IMR-90 (cell line): ENCODE results near the gene TRABD2A. TPM values are rescaled to one million over a fixed set of nuclear protein-coding genes. Genes with fewer than 3 reads are reported as not detected.
"Not testable (repeated sequence)": the region's sequence is repeated elsewhere in the genome, so short reads cannot be mapped to it uniquely, and the experiment has no call there.

Source experiments
- ATAC-seq: fragments of 200-7000 bp; cut with Tn5 transposase; 2 replicates; pipeline ENCODE4 v1.9.1; 2020; ENCODE audit warnings: low read depth, mild to moderate bottlenecking, moderate library complexity
- BruUV-seq: library from RNA; stranded (reverse); fragments of 400-500 nt; replicated peaks from 2 replicates; lab custom pipeline; 2021; lab: Mats Ljungman, UMichigan
- CTCF ChIA-PET: fragments of 300-600 bp; formaldehyde crosslinking; extraction: SDS; loops from one replicate; lab custom pipeline; 2021; ENCODE audit warnings: antibody characterized with exemption; lab: Yijun Ruan, JAX
- POLR2A ChIA-PET: fragments of 300-600 bp; sonication (Branson Sonifier 250); formaldehyde crosslinking; loops from one replicate; lab custom pipeline; 2022; ENCODE audit warnings: antibody characterized with exemption; ENCODE audit not compliant: unreplicated experiment; lab: Charles Lee
- DNase-seq: peaks from one replicate; pipeline ENCODE4 v3.0.0; 2013
- H2AFZ ChIP-seq: replicated peaks from 2 replicates; pipeline ENCODE3; 2013; ENCODE audit warnings: low read length, mild to moderate bottlenecking; ENCODE audit not compliant: poor library complexity
- H2AK5ac ChIP-seq: 2 replicates; pipeline ENCODE4 v1.6.1; 2013; ENCODE audit warnings: low read depth, low read length, inconsistent platforms
- H2AK9ac ChIP-seq: replicated peaks from 2 replicates; pipeline ENCODE3; 2013; ENCODE audit warnings: mild to moderate bottlenecking, low read depth, low read length, moderate library complexity; ENCODE audit not compliant: poor library complexity
- H2BK120ac ChIP-seq: 2 replicates; pipeline ENCODE4 v1.6.1; 2013; ENCODE audit warnings: low read depth, low read length, inconsistent platforms
- H2BK15ac ChIP-seq: 3 replicates; pipeline ENCODE4 v1.6.1; 2013; ENCODE audit warnings: low read depth, low read length, inconsistent platforms
- H2BK20ac ChIP-seq: 2 replicates; pipeline ENCODE4 v1.6.1; 2013; ENCODE audit warnings: low read depth, mild to moderate bottlenecking, inconsistent platforms, low read length, moderate library complexity
- H2BK5ac ChIP-seq: 2 replicates; pipeline ENCODE4 v1.6.1; 2013; ENCODE audit warnings: mild to moderate bottlenecking, low read depth, low read length, inconsistent platforms; ENCODE audit not compliant: poor library complexity, severe bottlenecking
- H3K14ac ChIP-seq: replicated peaks from 2 replicates; pipeline ENCODE4 v1.6.1; 2013; ENCODE audit warnings: low read depth, low read length, inconsistent platforms
- H3K18ac ChIP-seq: 2 replicates; pipeline ENCODE4 v1.6.1; 2013; ENCODE audit warnings: low read depth, low read length, control low read depth
- H3K23ac ChIP-seq: 2 replicates; pipeline ENCODE4 v1.6.1; 2013; ENCODE audit warnings: low read depth, low read length, inconsistent platforms
- H3K27ac ChIP-seq: 2 replicates; pipeline ENCODE4 v1.5.1; 2013; ENCODE audit warnings: mild to moderate bottlenecking, control low read depth, low read length; ENCODE audit not compliant: insufficient read depth
- H3K27me3 ChIP-seq: 2 replicates; pipeline ENCODE4 v1.6.1; 2013; ENCODE audit warnings: low read length; ENCODE audit not compliant: control insufficient read depth, insufficient read depth
- H3K36me3 ChIP-seq: 2 replicates; pipeline ENCODE4 v1.6.1; 2013; ENCODE audit warnings: low read length, mixed read lengths; ENCODE audit not compliant: control insufficient read depth, insufficient read depth
- H3K4ac ChIP-seq: 2 replicates; pipeline ENCODE4 v1.6.1; 2013; ENCODE audit warnings: low read depth, low read length, inconsistent platforms
- H3K4me1 ChIP-seq: 2 replicates; pipeline ENCODE4 v1.6.1; 2013; ENCODE audit warnings: low read length, mixed read lengths; ENCODE audit not compliant: control insufficient read depth, insufficient read depth
- H3K4me2 ChIP-seq: 2 replicates; pipeline ENCODE4 v1.6.1; 2013; ENCODE audit warnings: low read depth, mild to moderate bottlenecking, control low read depth, low read length, moderate library complexity
- H3K4me3 ChIP-seq: 2 replicates; pipeline ENCODE4 v1.5.1; 2013; ENCODE audit warnings: low read depth, mild to moderate bottlenecking, control low read depth, low read length, moderate library complexity; ENCODE audit not compliant: insufficient read depth
- H3K56ac ChIP-seq: 2 replicates; pipeline ENCODE4 v1.6.1; 2013; ENCODE audit warnings: low read length, inconsistent platforms; ENCODE audit not compliant: insufficient read depth; ENCODE audit errors: extremely low read depth
- H3K79me1 ChIP-seq, 2 experiments: 2 replicates each; pipeline ENCODE4 v1.6.1; 2013; ENCODE audit warnings: low read length in 2 of 2, inconsistent platforms in 1 of 2, low read depth in 1 of 2
- H3K9ac ChIP-seq: 2 replicates; pipeline ENCODE4 v1.6.1; 2013; ENCODE audit warnings: low read depth, low read length, control low read depth
- H3K9me1 ChIP-seq: 2 replicates; pipeline ENCODE4 v1.6.1; 2013; ENCODE audit warnings: low read length, inconsistent platforms; ENCODE audit not compliant: insufficient read depth
- H3K9me3 ChIP-seq: 2 replicates; pipeline ENCODE4 v1.6.1; 2013; ENCODE audit warnings: low read length; ENCODE audit not compliant: control insufficient read depth, insufficient read depth
- H4K20me1 ChIP-seq: 2 replicates; pipeline ENCODE4 v1.6.1; 2013; ENCODE audit warnings: low read length, inconsistent platforms; ENCODE audit not compliant: insufficient read depth
- H4K5ac ChIP-seq: 2 replicates; pipeline ENCODE4 v1.6.1; 2013; ENCODE audit warnings: mild to moderate bottlenecking, low read depth, low read length, control low read depth
- H4K8ac ChIP-seq, 2 experiments: 2 replicates each; pipeline ENCODE4 v1.6.1; 2013; ENCODE audit warnings: low read depth in 2 of 2, low read length in 2 of 2, control low read depth in 1 of 2, inconsistent platforms in 1 of 2
- H4K91ac ChIP-seq: 2 replicates; pipeline ENCODE4 v1.6.1; 2013; ENCODE audit warnings: low read depth, low read length, inconsistent platforms; ENCODE audit not compliant: insufficient read depth
- CEBPB ChIP-seq: IDR thresholded peaks from 2 replicates; pipeline ENCODE4 v1.6.1; 2012; ENCODE audit warnings: low read depth, low read length, improper control_type of control experiment
- WGBS, 2 experiments: methylation state at CpG; one replicate each; pipeline versions ENCODE4 v1.1.5 to v1.1.7; 2013; ENCODE audit warnings: missing lambda C conversion rate in 2 of 2; ENCODE audit not compliant: insufficient read length in 1 of 2; ENCODE audit errors: extremely low coverage in 2 of 2; 5-methylcytosine and 5-hydroxymethylcytosine counted together
- dilution Hi-C: fragments of 300-500 bp; cut with HindIII; formaldehyde crosslinking; loops from one replicate; pipeline ENCODE4 v1.14.3; 2018; ENCODE audit warnings: low sequenced_read_pairs; ENCODE audit not compliant: unreplicated experiment
- in situ Hi-C: fragments of 300-500 bp; cut with MboI; formaldehyde crosslinking; loops from 3 replicates; pipeline ENCODE4 v1.14.3; 2019; ENCODE audit warnings: low sequenced_read_pairs, inconsistent platforms, mixed read lengths
- intact Hi-C: fragments of 100-400 bp; cut with micrococcal nuclease; formaldehyde crosslinking; loops from 2 replicates; pipeline ENCODE4 v1.10.0; 2022
- polyA plus RNA-seq, 3 experiments: library from polyadenylated mRNA; depleted of rRNA; stranded (reverse); fragments of >200 nt; gene quantifications; 2 replicates each; pipeline ENCODE4 v1.2.3, GENCODE V29; 2012; ENCODE audit warnings: low replicate concordance in 1 of 3
- total RNA-seq: library from RNA; depleted of rRNA; stranded (reverse); fragments of >200 nt; gene quantifications from 2 replicates; pipeline ENCODE4 v1.2.3, GENCODE V29; 2012
- TF ChIP-seq, protein P1 (sequence below): conservative IDR thresholded peaks from 2 replicates; pipeline ENCODE4 v1.5.1; 2012; ENCODE audit warnings: mild to moderate bottlenecking, low read depth, low read length, improper control_type of control experiment

The TRABD2A gene
- total and polyA plus RNA-seq, 2 of the 4 experiments (the other 2 are of a cell fraction): 17.6 to 20.3 TPM

- H3K4me3 ChIP-seq: no peak overlapping the region
- no peak overlapping the region for H4K5ac ChIP-seq
- H3K36me3 ChIP-seq: peaks cover 6% of the 10 kb centered on the region
- H2BK15ac ChIP-seq: no peak overlapping the region
- H3K4ac ChIP-seq: no peak overlapping the region
- H3K4me2 ChIP-seq: no peak overlapping the region
- no peak overlapping the region for H3K27ac ChIP-seq
- 0 out of 2 replicates have a peak, but pooled peaks have one; percentile 9 for TF ChIP-seq CEBPB
- TF ChIP-seq, protein P1, sequence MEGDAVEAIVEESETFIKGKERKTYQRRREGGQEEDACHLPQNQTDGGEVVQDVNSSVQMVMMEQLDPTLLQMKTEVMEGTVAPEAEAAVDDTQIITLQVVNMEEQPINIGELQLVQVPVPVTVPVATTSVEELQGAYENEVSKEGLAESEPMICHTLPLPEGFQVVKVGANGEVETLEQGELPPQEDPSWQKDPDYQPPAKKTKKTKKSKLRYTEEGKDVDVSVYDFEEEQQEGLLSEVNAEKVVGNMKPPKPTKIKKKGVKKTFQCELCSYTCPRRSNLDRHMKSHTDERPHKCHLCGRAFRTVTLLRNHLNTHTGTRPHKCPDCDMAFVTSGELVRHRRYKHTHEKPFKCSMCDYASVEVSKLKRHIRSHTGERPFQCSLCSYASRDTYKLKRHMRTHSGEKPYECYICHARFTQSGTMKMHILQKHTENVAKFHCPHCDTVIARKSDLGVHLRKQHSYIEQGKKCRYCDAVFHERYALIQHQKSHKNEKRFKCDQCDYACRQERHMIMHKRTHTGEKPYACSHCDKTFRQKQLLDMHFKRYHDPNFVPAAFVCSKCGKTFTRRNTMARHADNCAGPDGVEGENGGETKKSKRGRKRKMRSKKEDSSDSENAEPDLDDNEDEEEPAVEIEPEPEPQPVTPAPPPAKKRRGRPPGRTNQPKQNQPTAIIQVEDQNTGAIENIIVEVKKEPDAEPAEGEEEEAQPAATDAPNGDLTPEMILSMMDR: no peak
- H2AK9ac ChIP-seq: no peak overlapping the region
- CTCF ChIA-PET: interaction anchor here (0.6 kb wide), 1 partner anchor 184 kb away, joined by 3 read pairs; no protein-coding TSS in a partner anchor
- H2BK120ac ChIP-seq: no peak overlapping the region
- H3K79me1 ChIP-seq: peaks cover 27 to 53% of the 10 kb centered on the region in 2 experiments; a peak in 3 of 4 replicates
- H3K23ac ChIP-seq: no peak overlapping the region
- peaks cover 8% of the 10 kb centered on the region; the same call in 1 of the 2 replicates for H3K9me1 ChIP-seq
- H3K56ac ChIP-seq: no peak overlapping the region
- no peak overlapping the region for H3K9ac ChIP-seq
- H3K4me1 ChIP-seq: peaks cover 11% of the 10 kb centered on the region
- BruUV-seq: no TSS peak
- in situ Hi-C loops (no loop called here), intact Hi-C loops (no loop called here), dilution Hi-C loops (no loop called here)
- WGBS, 2 experiments: 50% methylated on average over 1 of the region's 3 CpGs; no CpG with 5 or more reads in 1 of the 2 experiments
- no peaks in the 10 kb centered on the region for H3K27me3 ChIP-seq
- no peak overlapping the region for H3K18ac ChIP-seq
- H2AK5ac ChIP-seq: no peak overlapping the region
- no peaks in the 10 kb centered on the region for H3K9me3 ChIP-seq
- H4K8ac ChIP-seq: no peak overlapping the region
- no peak for DNase-seq
- H2BK20ac ChIP-seq: no peak overlapping the region
- no peak overlapping the region for H2AFZ ChIP-seq
- ATAC-seq: no peak
- H4K91ac ChIP-seq: no peak overlapping the region
- H4K20me1 ChIP-seq: no peaks in the 10 kb centered on the region
- POLR2A ChIA-PET: no interaction called here
- no peak overlapping the region for H2BK5ac ChIP-seq
- no peak overlapping the region for H3K14ac ChIP-seq
These were observed 4.5 kb downstream of the TRABD2A start for GRCh38 chr2:84876369-84876768.

DNA sequence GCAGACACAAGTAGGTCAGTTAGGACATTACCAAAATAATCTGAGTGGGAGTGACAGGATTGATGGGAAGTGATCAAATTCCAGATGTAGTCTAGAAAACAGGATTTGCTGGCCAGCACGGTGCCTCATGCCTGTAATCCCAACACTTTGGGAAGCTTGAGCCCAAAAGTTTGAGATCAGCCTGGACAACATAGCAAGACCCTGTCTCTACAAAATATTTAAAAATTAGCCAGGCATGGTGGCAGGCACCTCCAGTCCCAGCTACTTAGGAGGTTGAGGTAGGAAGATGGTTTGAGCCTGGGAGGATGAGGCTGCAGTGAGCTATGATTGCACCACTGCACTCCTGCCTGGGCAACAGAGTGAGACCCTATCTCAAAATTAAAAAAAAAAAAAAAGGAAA is 5.3 kb downstream of the TRABD2A start:
- H3K14ac ChIP-seq, H3K27me3 ChIP-seq, H3K36me3 ChIP-seq, H2AK9ac ChIP-seq, H4K5ac ChIP-seq, H2AFZ ChIP-seq, H3K18ac ChIP-seq, DNase-seq, H2BK5ac ChIP-seq, H4K20me1 ChIP-seq, H2AK5ac ChIP-seq, H2BK120ac ChIP-seq, H3K23ac ChIP-seq, H3K4me3 ChIP-seq, in situ Hi-C loops, ATAC-seq, H2BK20ac ChIP-seq, H3K56ac ChIP-seq, H3K9me1 ChIP-seq, H3K9ac ChIP-seq, H2BK15ac ChIP-seq, H4K91ac ChIP-seq, BruUV-seq, dilution Hi-C loops, H3K4me2 ChIP-seq, H3K9me3 ChIP-seq, POLR2A ChIA-PET, H3K27ac ChIP-seq, intact Hi-C loops, H4K8ac ChIP-seq, H3K4ac ChIP-seq: not testable (repeated sequence)
- CTCF ChIA-PET: interaction anchor here (0.6 kb wide), 1 partner anchor 18 kb away, joined by 4 read pairs; no protein-coding TSS in a partner anchor
- peaks cover 29 to 54% of the 10 kb centered on the region in 2 experiments; a peak in 3 of 4 replicates for H3K79me1 ChIP-seq
- H3K4me1 ChIP-seq: peaks cover 11% of the 10 kb centered on the region
- WGBS, 2 experiments: no CpG with 5 or more reads among the region's 1 CpG
